CD14-positive monocyte (primary cell): Measurements from ENCODE around the gene ZXDC. TPM values are rescaled to one million over a fixed set of nuclear protein-coding genes. Genes with fewer than 3 reads are reported as not detected.

Experiments
- DNase-seq, 3 donors: peaks; one replicate each; pipeline ENCODE4 v3.0.0-alpha.2; 2011 to 2022
- H2AFZ ChIP-seq: 2 replicates; pipeline ENCODE4 v1.6.0; 2012; ENCODE audit warnings: mild to moderate bottlenecking, low read depth, low read length, inconsistent platforms; ENCODE audit not compliant: insufficient read depth, poor library complexity, severe bottlenecking
- H3K27ac ChIP-seq, 2 donors: 1 replicate in 1 of 2; 2 replicates in 1 of 2; pipeline ENCODE4 v1.5.1; 2012 to 2013; ENCODE audit warnings: low read length in 2 of 2, control low read depth in 1 of 2, inconsistent platforms in 1 of 2, low read depth in 1 of 2, mild to moderate bottlenecking in 1 of 2
- H3K27me3 ChIP-seq, 2 donors: one replicate each; pipeline versions ENCODE4 v1.6.0 to v1.6.1; 2011 to 2013; ENCODE audit warnings: low read length in 2 of 2; ENCODE audit not compliant: control insufficient read depth in 2 of 2, insufficient read depth in 2 of 2
- H3K36me3 ChIP-seq, 2 donors: replicated peaks in 1 of 2; 1 replicate in 1 of 2; 2 replicates in 1 of 2; pipeline versions ENCODE4 v1.5.1 to v1.6.1; 2012 to 2013; ENCODE audit warnings: low read length in 2 of 2, control low read depth in 1 of 2, inconsistent platforms in 1 of 2, mild to moderate bottlenecking in 1 of 2; ENCODE audit not compliant: insufficient read depth in 2 of 2, control insufficient read depth in 1 of 2
- H3K4me1 ChIP-seq, 2 donors: 1 replicate in 1 of 2; 2 replicates in 1 of 2; pipeline versions ENCODE4 v1.5.1 to v1.6.1; 2012 to 2013; ENCODE audit warnings: low read length in 2 of 2, control low read depth in 1 of 2, inconsistent platforms in 1 of 2, mild to moderate bottlenecking in 1 of 2, moderate library complexity in 1 of 2; ENCODE audit not compliant: insufficient read depth in 2 of 2, control insufficient read depth in 1 of 2
- H3K4me2 ChIP-seq: replicated peaks from 2 replicates; pipeline ENCODE3; 2012; ENCODE audit warnings: low read length, moderate library complexity, mild to moderate bottlenecking; ENCODE audit not compliant: poor library complexity, severe bottlenecking; ENCODE audit errors: extremely low read depth
- H3K4me3 ChIP-seq, 3 experiments: fragments of 200-600 bp in 1 of 3; sonication (generic) in 1 of 3; replicated peaks in 1 of 3; 1 replicate in 2 of 3; 2 replicates in 1 of 3; pipeline ENCODE4 v1.5.1; 2011 to 2013; ENCODE audit warnings: low read length in 3 of 3, mild to moderate bottlenecking in 3 of 3, control low read depth in 2 of 3, low read depth in 2 of 3, inconsistent platforms in 1 of 3, moderate library complexity in 1 of 3
- H3K79me2 ChIP-seq: 2 replicates; pipeline ENCODE4 v1.6.0; 2012; ENCODE audit warnings: mild to moderate bottlenecking, control low read depth, inconsistent platforms, low read length, moderate library complexity; ENCODE audit not compliant: insufficient read depth
- H3K9ac ChIP-seq: 2 replicates; pipeline ENCODE4 v1.6.0; 2017; ENCODE audit warnings: low read length, mild to moderate bottlenecking; ENCODE audit not compliant: insufficient read depth, poor library complexity, severe bottlenecking
- H3K9me3 ChIP-seq, 2 donors: replicated peaks in 1 of 2; 1 replicate in 1 of 2; 2 replicates in 1 of 2; pipeline versions ENCODE4 v1.5.1 to v1.6.1; 2012 to 2013; ENCODE audit warnings: low read length in 2 of 2, control low read depth in 1 of 2; ENCODE audit not compliant: control insufficient read depth in 1 of 2, insufficient read depth in 1 of 2
- H4K20me1 ChIP-seq: 2 replicates; pipeline ENCODE4 v1.6.0; 2012; ENCODE audit warnings: mild to moderate bottlenecking, low read length, control low read depth, moderate library complexity; ENCODE audit not compliant: insufficient read depth
- H3K27ac Mint-ChIP-seq, 7 donors: one replicate each; pipeline ENCODE4 v1.8.0; 2020; ENCODE audit warnings: mild to moderate bottlenecking in 7 of 7, mixed read lengths in 7 of 7, moderate library complexity in 6 of 7, inconsistent platforms in 2 of 7
- H3K27me3 Mint-ChIP-seq, 3 donors: one replicate each; pipeline ENCODE4 v1.8.0; 2021 to 2022; ENCODE audit warnings: low read depth in 3 of 3, mild to moderate bottlenecking in 3 of 3, mixed read lengths in 3 of 3, moderate library complexity in 3 of 3, inconsistent platforms in 1 of 3
- H3K36me3 Mint-ChIP-seq, 2 donors: one replicate each; pipeline ENCODE4 v1.8.0; 2020; ENCODE audit warnings: mixed read lengths in 2 of 2, inconsistent platforms in 1 of 2, mild to moderate bottlenecking in 1 of 2
- H3K4me1 Mint-ChIP-seq: one replicate; pipeline ENCODE4 v1.8.0; 2020; ENCODE audit warnings: mild to moderate bottlenecking, mixed read lengths
- H3K4me3 Mint-ChIP-seq, 2 donors: one replicate each; pipeline ENCODE4 v1.8.0; 2020; ENCODE audit warnings: mild to moderate bottlenecking in 2 of 2, mixed read lengths in 2 of 2, moderate library complexity in 1 of 2
- H3K9me3 Mint-ChIP-seq, 7 donors: one replicate each; pipeline ENCODE4 v1.8.0; 2020 to 2022; ENCODE audit warnings: mixed read lengths in 7 of 7, mild to moderate bottlenecking in 6 of 7, moderate library complexity in 6 of 7, inconsistent platforms in 2 of 7
- WGBS: methylation state at CpG from one replicate; pipeline ENCODE4 v1.1.5; 2013; ENCODE audit warnings: missing lambda C conversion rate; ENCODE audit not compliant: insufficient coverage; 5-methylcytosine and 5-hydroxymethylcytosine counted together
- intact Hi-C, 2 donors: fragments of 100-400 bp; cut with micrococcal nuclease; formaldehyde crosslinking; loops; one replicate each; pipeline versions ENCODE4 v1.15.0 to v1.15.1; 2023
- polyA plus RNA-seq, 3 donors: library from polyadenylated mRNA; depleted of rRNA in 1 of 3; unstranded in 2 of 3; stranded (reverse) in 1 of 3; fragments of 300-500 nt in 2 of 3; fragments of >200 nt in 1 of 3; fragmentation: Illumina TruSeq in 2 of 3; gene quantifications; 1 replicate in 2 of 3; 2 replicates in 1 of 3; pipeline ENCODE4 v1.2.3, GENCODE V29; 2012 to 2021
- TF ChIP-seq, protein P1 (sequence below): fragments of 200-600 bp; IDR thresholded peaks from one replicate; pipeline ENCODE4 v1.8.0; 2022; ENCODE audit warnings: antibody characterized with exemption, mild to moderate bottlenecking

ZXDC gene
- polyA plus RNA-seq, 3 donors: 6.3 to 44.8 (median 9.7) TPM

DNA sequence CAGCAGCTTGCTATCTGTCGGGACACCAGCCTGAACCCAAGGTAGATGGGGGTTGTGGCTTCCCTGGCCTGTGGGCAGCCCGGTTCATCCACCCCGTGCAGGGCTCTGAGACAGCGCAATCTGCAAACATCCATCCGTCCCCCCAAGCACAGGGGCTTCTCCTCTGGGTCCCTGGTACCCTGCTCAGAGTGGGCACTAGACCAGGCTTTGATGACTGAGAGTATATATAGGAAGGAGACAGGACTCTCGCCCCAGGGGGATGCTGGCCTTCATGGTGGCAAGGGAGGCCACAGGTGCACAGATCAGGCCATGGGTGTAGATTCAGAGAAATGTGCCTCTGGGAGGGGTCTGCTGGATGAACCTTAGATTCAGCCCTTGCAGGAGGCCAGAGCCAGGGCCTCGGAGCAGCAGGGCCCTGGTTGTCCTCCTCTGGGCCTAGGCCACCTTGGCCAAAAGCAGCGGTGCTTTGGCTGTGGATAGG lies 40.7 kb downstream of the ZXDC start:
- 98% methylated on average over 7 of the region's 8 CpGs for WGBS
- H3K36me3 Mint-ChIP-seq: peaks cover 55 to 74% of the 10 kb centered on the region in 2 donors
- H3K4me1 Mint-ChIP-seq: no peaks in the 10 kb centered on the region
- H3K27ac Mint-ChIP-seq: peak overlapping the region in 1 of 7 donors; percentile 15
- H3K79me2 ChIP-seq: no peaks in the 10 kb centered on the region
- no peak overlapping the region for H3K27ac ChIP-seq
- H3K9ac ChIP-seq: no peak overlapping the region
- peaks cover 41 to 58% of the 10 kb centered on the region in 2 donors for H3K36me3 ChIP-seq
- H3K27me3 Mint-ChIP-seq: peaks cover 0 to 2% (median 0%) of the 10 kb centered on the region in 3 donors
- no peak for DNase-seq
- no peak overlapping the region for H2AFZ ChIP-seq
- H3K9me3 Mint-ChIP-seq: peaks cover 0 to 6% (median 0%) of the 10 kb centered on the region in 7 donors
- H3K27me3 ChIP-seq: no peaks in the 10 kb centered on the region
- TF ChIP-seq, protein P1, sequence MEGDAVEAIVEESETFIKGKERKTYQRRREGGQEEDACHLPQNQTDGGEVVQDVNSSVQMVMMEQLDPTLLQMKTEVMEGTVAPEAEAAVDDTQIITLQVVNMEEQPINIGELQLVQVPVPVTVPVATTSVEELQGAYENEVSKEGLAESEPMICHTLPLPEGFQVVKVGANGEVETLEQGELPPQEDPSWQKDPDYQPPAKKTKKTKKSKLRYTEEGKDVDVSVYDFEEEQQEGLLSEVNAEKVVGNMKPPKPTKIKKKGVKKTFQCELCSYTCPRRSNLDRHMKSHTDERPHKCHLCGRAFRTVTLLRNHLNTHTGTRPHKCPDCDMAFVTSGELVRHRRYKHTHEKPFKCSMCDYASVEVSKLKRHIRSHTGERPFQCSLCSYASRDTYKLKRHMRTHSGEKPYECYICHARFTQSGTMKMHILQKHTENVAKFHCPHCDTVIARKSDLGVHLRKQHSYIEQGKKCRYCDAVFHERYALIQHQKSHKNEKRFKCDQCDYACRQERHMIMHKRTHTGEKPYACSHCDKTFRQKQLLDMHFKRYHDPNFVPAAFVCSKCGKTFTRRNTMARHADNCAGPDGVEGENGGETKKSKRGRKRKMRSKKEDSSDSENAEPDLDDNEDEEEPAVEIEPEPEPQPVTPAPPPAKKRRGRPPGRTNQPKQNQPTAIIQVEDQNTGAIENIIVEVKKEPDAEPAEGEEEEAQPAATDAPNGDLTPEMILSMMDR: no peak
- H3K9me3 ChIP-seq: no peaks in the 10 kb centered on the region
- H3K4me3 ChIP-seq: no peak overlapping the region
- H3K4me1 ChIP-seq: no peaks in the 10 kb centered on the region
- H3K4me3 Mint-ChIP-seq: no peak overlapping the region
- H4K20me1 ChIP-seq: peaks cover 3% of the 10 kb centered on the region
- intact Hi-C loops: no loop called here
- H3K4me2 ChIP-seq: no peak overlapping the region

DNA sequence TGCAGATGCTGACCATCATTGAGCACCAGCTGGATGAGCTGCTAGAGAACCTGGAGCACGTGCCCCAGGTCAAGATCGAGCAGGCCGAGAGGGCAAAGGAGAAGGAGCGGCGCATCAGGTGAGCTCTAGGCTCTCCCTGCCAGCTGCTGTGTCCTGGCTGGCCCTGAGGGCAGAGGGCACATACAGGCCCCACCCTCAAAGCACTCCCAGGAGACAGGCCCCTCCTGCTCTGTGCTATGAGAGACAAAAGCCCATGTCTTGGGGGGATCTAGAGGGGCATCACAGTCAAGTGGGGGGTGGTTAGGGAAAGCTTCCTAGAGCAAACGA lies 41.5 kb downstream of the ZXDC start:
- Mint-ChIP-seq H3K4me3 (no peak overlapping the region), H3K27ac (peak overlapping the region in 1 of 7 donors; percentile 37), H3K4me1 (no peaks in the 10 kb centered on the region), H3K9me3 (peaks cover 0 to 6% (median 0%) of the 10 kb centered on the region in 7 donors), H3K36me3 (peaks cover 48 to 67% of the 10 kb centered on the region in 2 donors), H3K27me3 (peaks cover 0 to 2% (median 0%) of the 10 kb centered on the region in 3 donors)
- Histone ChIP-seq H3K27ac (no peak overlapping the region), H3K4me1 (no peaks in the 10 kb centered on the region), H3K27me3 (no peaks in the 10 kb centered on the region), H3K4me2 (no peak overlapping the region), H4K20me1 (peaks cover 3% of the 10 kb centered on the region), H3K36me3 (peaks cover 33 to 50% of the 10 kb centered on the region in 2 donors), H3K9me3 (no peaks in the 10 kb centered on the region), H3K9ac (no peak overlapping the region), H3K79me2 (no peaks in the 10 kb centered on the region), H2AFZ (no peak overlapping the region), H3K4me3 (no peak overlapping the region)
- DNase-seq: no peak
- TF ChIP-seq, protein P1: no peak
- 100% methylated on average over 4 of the region's 6 CpGs for WGBS
- intact Hi-C loops: no loop called here
